H1 (cell line): ENCODE data around the gene ACTL10. TPM values are rescaled to one million over a fixed set of nuclear protein-coding genes. Genes with fewer than 3 reads are reported as not detected.

Experiments used
- GABPA ChIP-seq: IDR thresholded peaks from 2 replicates; pipeline ENCODE4 v1.6.1; 2011; ENCODE audit warnings: mild to moderate bottlenecking, low read length, moderate library complexity, borderline replicate concordance; ENCODE audit not compliant: insufficient read depth
- JUN ChIP-seq: IDR thresholded peaks from 2 replicates; pipeline ENCODE4 v1.6.1; 2011; ENCODE audit warnings: low read depth, mild to moderate bottlenecking, improper control_type of control experiment, low read length
- KDM5A ChIP-seq: fragments of 200-600 bp; IDR thresholded peaks from 2 replicates; pipeline ENCODE4 v1.7.1; 2012; ENCODE audit warnings: mild to moderate bottlenecking, low read length, inconsistent platforms, mixed read lengths
- NANOG ChIP-seq: IDR thresholded peaks from 2 replicates; pipeline ENCODE4 v1.6.1; 2011; ENCODE audit warnings: low read length, low read depth, mild to moderate bottlenecking, inconsistent platforms; ENCODE audit not compliant: insufficient read depth, poor library complexity, severe bottlenecking
- PHF8 ChIP-seq: fragments of 200-600 bp; sonication (generic); conservative IDR thresholded peaks from 2 replicates; pipeline ENCODE4 v1.7.1; 2012; ENCODE audit warnings: low read depth, mild to moderate bottlenecking, inconsistent platforms, low read length, moderate library complexity
- RFX5 ChIP-seq: IDR thresholded peaks from 2 replicates; pipeline ENCODE4 v1.6.1; 2011; ENCODE audit warnings: low read depth, low read length, improper control_type of control experiment, borderline replicate concordance
- RXRA ChIP-seq: IDR thresholded peaks from 2 replicates; pipeline ENCODE4 v1.6.1; 2011; ENCODE audit warnings: low read depth, mild to moderate bottlenecking, low read length, moderate library complexity; ENCODE audit not compliant: insufficient read depth
- SIN3A ChIP-seq, 2 experiments: IDR thresholded peaks in 1 of 2; conservative IDR thresholded peaks in 1 of 2; 2 replicates each; pipeline ENCODE4 v1.6.1; 2011 to 2012; ENCODE audit warnings: low read length in 2 of 2, improper control_type of control experiment in 1 of 2, low read depth in 1 of 2, mild to moderate bottlenecking in 1 of 2
- SIRT6 ChIP-seq: IDR thresholded peaks from one replicate; pipeline ENCODE4 v1.7.1; 2012; ENCODE audit warnings: low read length, inconsistent platforms
- ZNF274 ChIP-seq: IDR thresholded peaks from 2 replicates; pipeline ENCODE4 v1.7.0; 2012; ENCODE audit warnings: low read length, borderline replicate concordance; ENCODE audit errors: extremely low read depth
- polyA plus RNA-seq, 7 experiments: library from polyadenylated mRNA; depleted of rRNA in 3 of 7; stranded (reverse) in 5 of 7; unstranded in 2 of 7; fragments of >200 nt in 5 of 7; fragments of 200-250 nt in 2 of 7; gene quantifications; 1 replicate in 5 of 7; 2 replicates in 1 of 7; 4 replicates in 1 of 7; pipeline versions ENCODE4 v1.2.1 to v1.2.3, GENCODE V29; 2011 to 2013; ENCODE audit warnings: missing spikeins in 2 of 7, mixed read lengths in 2 of 7
- total RNA-seq: library from RNA; stranded (reverse); fragmentation: NEBNext Ultra II Directional; extraction: Animal tissue kit (Norgen Biotek cat#: 25700); gene quantifications from 2 replicates; pipeline ENCODE4 v1.2.1, GENCODE V29; 2021
- TF ChIP-seq, protein P1 (sequence below): IDR thresholded peaks from 2 replicates; pipeline ENCODE4 v1.6.1; 2012; ENCODE audit warnings: inconsistent platforms

Gene ACTL10
- total and polyA plus RNA-seq, 2 of the 8 experiments (the other 6 are each of a cell fraction or from before 2014, with no cell fraction given): 0.26 TPM; not detected in 1

DNA sequence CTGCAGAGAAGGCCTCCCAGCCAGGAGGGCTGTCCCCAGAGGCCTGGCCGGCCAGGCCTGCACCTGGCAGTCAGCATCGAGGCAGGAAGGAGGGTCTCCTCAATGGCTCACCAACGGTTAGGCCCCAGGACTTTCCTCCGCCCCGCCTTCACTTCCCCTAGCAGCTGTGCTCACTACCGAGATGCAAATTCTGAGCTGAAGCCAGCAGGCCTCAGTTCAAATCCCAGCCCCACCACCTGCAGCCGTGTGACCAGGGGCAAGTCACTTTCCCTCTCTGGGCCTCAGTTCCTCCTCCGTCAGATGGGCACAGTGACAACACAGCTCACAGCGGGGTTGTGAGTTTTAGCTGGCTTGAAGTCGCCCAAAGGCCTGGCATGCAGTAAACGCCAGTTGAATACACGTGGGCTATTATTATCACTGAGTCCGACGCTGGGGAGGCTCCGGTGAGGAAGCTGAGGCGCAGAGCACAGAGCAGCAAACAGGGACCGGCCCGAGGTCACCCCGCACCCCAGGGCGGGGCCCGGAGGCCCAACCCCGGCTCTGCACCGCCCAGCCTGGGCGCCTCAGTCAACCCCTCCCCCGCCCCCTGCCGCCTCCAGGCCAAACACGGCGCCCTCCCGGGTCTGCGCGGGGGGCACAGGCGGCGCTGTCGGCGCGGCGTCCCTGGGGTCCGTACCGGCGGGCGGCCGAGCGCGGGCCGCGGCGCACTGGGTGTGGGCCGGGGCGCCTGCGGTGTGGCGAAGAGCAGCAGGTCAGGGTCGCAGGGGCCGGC is 18.8 kb downstream of the ACTL10 start (continued):
- TF ChIP-seq GABPA (no peak), JUN (no peak), SIN3A (conservative IDR thresholded peaks at IDR 0.05 in 1 of 2, IDR thresholded peaks at IDR 0.05 in 1 of 2; ENCODE audit: low read depth in 1 of 2, low read length in 2 of 2) (0 out of 4 replicates have a peak, but pooled peaks have one; percentile 9 to 25), PHF8 (no peak; the same call in 1 of the 2 replicates), RXRA (no peak), RFX5 (no peak), SIRT6 (no peak), NANOG (no peak), ZNF274 (no peak), KDM5A (no peak)
- TF ChIP-seq, protein P1, sequence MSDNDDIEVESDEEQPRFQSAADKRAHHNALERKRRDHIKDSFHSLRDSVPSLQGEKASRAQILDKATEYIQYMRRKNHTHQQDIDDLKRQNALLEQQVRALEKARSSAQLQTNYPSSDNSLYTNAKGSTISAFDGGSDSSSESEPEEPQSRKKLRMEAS: peak; percentile 54; the same call in 1 of the 2 replicates
